GM12878 (cell line): Measurements from ENCODE around the gene APOM. TPM values are rescaled to one million over a fixed set of nuclear protein-coding genes. Genes with fewer than 3 reads are reported as not detected.

Experiments
- ATAC-seq: fragments of 200-7000 bp; cut with Tn5 transposase; 3 replicates; pipeline ENCODE4 v1.9.1; 2020; ENCODE audit warnings: mild to moderate bottlenecking, moderate library complexity
- BruUV-seq: library from RNA; stranded (reverse); fragments of 400-500 nt; replicated peaks from 2 replicates; lab custom pipeline; 2021; lab: Mats Ljungman, UMichigan
- CTCF ChIA-PET: fragments of 300-600 bp; sonication (Branson Sonifier 250); formaldehyde crosslinking; extraction: SDS; loops from one replicate; lab custom pipeline; 2021; ENCODE audit warnings: inconsistent platforms; lab: Yijun Ruan, JAX
- POLR2A ChIA-PET: fragments of 350-600 bp; formaldehyde crosslinking; extraction: SDS; loops from one replicate; lab custom pipeline; 2021; ENCODE audit warnings: inconsistent platforms; lab: Charles Lee
- RAD21 ChIA-PET: fragments of 300-600 bp; sonication (Branson Sonifier 250); formaldehyde crosslinking; loops from one replicate; lab custom pipeline; 2023; ENCODE audit warnings: antibody characterized with exemption; ENCODE audit not compliant: unreplicated experiment; lab: Charles Lee
- SMC1A ChIA-PET: fragments of 300-600 bp; sonication (Branson Sonifier 250); formaldehyde crosslinking; loops from one replicate; lab custom pipeline; 2023; ENCODE audit not compliant: unreplicated experiment, uncharacterized antibody; lab: Charles Lee
- DNase-seq: peaks from one replicate; pipeline ENCODE4 v3.0.0-alpha.2; 2011; ENCODE audit warnings: low read depth, low spot score
- FAIRE-seq: peaks from 3 replicates; lab custom pipeline; 2011; peaks lifted over from hg19 to GRCh38; lab: Jason Lieb, UNC
- H2AFZ ChIP-seq: 2 replicates; pipeline ENCODE4 v1.6.0; 2011; ENCODE audit warnings: low read depth, low read length, control low read depth; ENCODE audit not compliant: control insufficient read depth
- H3K27ac ChIP-seq: 2 replicates; pipeline ENCODE4 v1.5.1; 2011; ENCODE audit warnings: control low read depth; ENCODE audit not compliant: control insufficient read depth, insufficient read depth
- H3K27me3 ChIP-seq, 2 experiments: replicated peaks in 1 of 2; 2 replicates each; pipeline versions ENCODE4 v1.6.0 to v1.6.1; 2011; ENCODE audit warnings: low read length in 1 of 2; ENCODE audit not compliant: control insufficient read depth in 2 of 2, insufficient read depth in 2 of 2
- H3K36me3 ChIP-seq, 2 experiments: 2 replicates each; pipeline ENCODE4 v1.5.1; 2011; ENCODE audit warnings: low read length in 1 of 2; ENCODE audit not compliant: control insufficient read depth in 2 of 2, insufficient read depth in 2 of 2
- H3K4me1 ChIP-seq: 2 replicates; pipeline ENCODE4 v1.6.1; 2011; ENCODE audit warnings: mild to moderate bottlenecking, low read length, moderate library complexity, mixed read lengths; ENCODE audit not compliant: control insufficient read depth, insufficient read depth
- H3K4me2 ChIP-seq: 2 replicates; pipeline ENCODE4 v1.6.0; 2011; ENCODE audit warnings: control low read depth; ENCODE audit not compliant: control insufficient read depth, insufficient read depth
- H3K4me3 ChIP-seq: fragments of 200-600 bp; sonication (generic); 2 replicates; pipeline ENCODE4 v1.5.1; 2016
- H3K79me2 ChIP-seq: 2 replicates; pipeline ENCODE4 v1.6.0; 2011; ENCODE audit warnings: low read length; ENCODE audit not compliant: control insufficient read depth, insufficient read depth
- H3K9ac ChIP-seq: 2 replicates; pipeline ENCODE4 v1.8.0; 2011; ENCODE audit warnings: low read length, control low read depth, mixed read lengths; ENCODE audit not compliant: control insufficient read depth, insufficient read depth
- H3K9me3 ChIP-seq: replicated peaks from 3 replicates; pipeline ENCODE4 v1.5.1; 2011; ENCODE audit warnings: mild to moderate bottlenecking, low read length; ENCODE audit not compliant: control insufficient read depth, insufficient read depth
- H4K20me1 ChIP-seq: 2 replicates; pipeline ENCODE4 v1.6.0; 2011; ENCODE audit not compliant: control insufficient read depth, insufficient read depth
- GABPA ChIP-seq: IDR thresholded peaks from 2 replicates; pipeline ENCODE4 v1.6.1; 2014; ENCODE audit warnings: antibody characterized with exemption, low read depth, mild to moderate bottlenecking, inconsistent platforms
- GATAD2B ChIP-seq: fragments of 450-650 bp; conservative IDR thresholded peaks from 2 replicates; pipeline ENCODE4 v1.6.1; 2017; ENCODE audit warnings: low read depth, mild to moderate bottlenecking, moderate library complexity
- HDAC2 ChIP-seq: fragments of 200-600 bp; sonication (generic); IDR thresholded peaks from 2 replicates; pipeline ENCODE4 v1.6.1; 2017
- MYB ChIP-seq: fragments of 150-350 bp; IDR thresholded peaks from 2 replicates; pipeline ENCODE4 v1.6.1; 2014; ENCODE audit warnings: mild to moderate bottlenecking, low read depth, low read length, borderline replicate concordance
- NKRF ChIP-seq: fragments of 450-650 bp; conservative IDR thresholded peaks from 2 replicates; pipeline ENCODE4 v1.6.1; 2017; ENCODE audit warnings: mild to moderate bottlenecking, moderate library complexity
- PKNOX1 ChIP-seq: fragments of 450-650 bp; IDR thresholded peaks from 2 replicates; pipeline ENCODE4 v1.6.1; 2016; ENCODE audit warnings: mild to moderate bottlenecking
- POLR2AphosphoS2 ChIP-seq: IDR thresholded peaks from 2 replicates; pipeline ENCODE4 v1.6.1; 2011; ENCODE audit warnings: low read depth, mild to moderate bottlenecking, low read length, improper control_type of control experiment, moderate library complexity
- PRDM15 ChIP-seq: fragments of 450-650 bp; formaldehyde crosslinking; IDR thresholded peaks from 2 replicates; pipeline ENCODE4 v1.4.0; 2020; ENCODE audit warnings: mild to moderate bottlenecking, moderate library complexity
- TCF12 ChIP-seq: IDR thresholded peaks from 2 replicates; pipeline ENCODE4 v1.6.1; 2011; ENCODE audit warnings: low read depth, mild to moderate bottlenecking, low read length
- WGBS: methylation state at CpG from one replicate; pipeline ENCODE4 v1.1.6; 2016; ENCODE audit warnings: low lambda C conversion rate; ENCODE audit not compliant: insufficient replicate concordance, insufficient coverage; ENCODE audit errors: missing lambda C conversion rate; 5-methylcytosine and 5-hydroxymethylcytosine counted together
- in situ Hi-C: fragments of 300-500 bp; cut with MboI; formaldehyde crosslinking; loops from 9 replicates; pipeline ENCODE4 v1.14.3; 2018; ENCODE audit warnings: mixed read lengths
- intact Hi-C: fragments of 100-400 bp; cut with micrococcal nuclease; formaldehyde crosslinking; loops from one replicate; pipeline ENCODE4 v1.14.2; 2022; ENCODE audit not compliant: unreplicated experiment
- polyA plus RNA-seq, 11 experiments: library from polyadenylated mRNA; depleted of rRNA in 4 of 11; unstranded in 6 of 11; stranded (reverse) in 5 of 11; fragments of >200 nt; fragmentation: Nextera tagmentation in 4 of 11; fragmentation: Illumina TruSeq in 1 of 11; extraction: Ambion mirVana in 4 of 11; extraction: Trizol in 1 of 11; gene quantifications; 1 replicate in 1 of 11; 2 replicates in 10 of 11; pipeline versions ENCODE4 v1.2.1 to v1.2.3, GENCODE V29; 2011 to 2016; ENCODE audit warnings: inconsistent platforms in 2 of 11, missing spikeins in 2 of 11, low read depth in 1 of 11
- total RNA-seq, 4 experiments: library from RNA; depleted of rRNA in 3 of 4; stranded (reverse); fragments of >200 nt in 3 of 4; fragmentation: Illumina TruSeq in 1 of 4; extraction: Trizol in 1 of 4; gene quantifications; 2 replicates each; pipeline versions ENCODE4 v1.2.1 to v1.2.3, GENCODE V29; 2013 to 2021

Gene APOM
- total and polyA plus RNA-seq, 10 of the 15 experiments (the other 5 are each of a cell fraction or from before 2014, with no cell fraction given) = 4.0 to 14.1 (median 7.1) TPM

- peaks cover 17 to 40% of the 10 kb centered on the region in 2 experiments for H3K36me3 ChIP-seq
- FAIRE-seq (no peak), DNase-seq (no peak), ATAC-seq (no peak)
- RAD21 ChIA-PET = no interaction called here
- TF ChIP-seq MYB (no peak), HDAC2 (no peak)
- H3K4me3 ChIP-seq = no peak overlapping the region
- H3K9me3 ChIP-seq = no peaks in the 10 kb centered on the region
- no peaks in the 10 kb centered on the region for H3K4me1 ChIP-seq
- SMC1A ChIA-PET = no interaction called here
- no peak overlapping the region for H3K4me2 ChIP-seq
- intact Hi-C loops = no loop called here
- no peaks in the 10 kb centered on the region for H3K27me3 ChIP-seq
- no peaks in the 10 kb centered on the region for H4K20me1 ChIP-seq
- BruUV-seq = no TSS peak
- no peaks in the 10 kb centered on the region for H3K79me2 ChIP-seq
- no peak overlapping the region for H3K9ac ChIP-seq
- CTCF ChIA-PET = interaction anchor here (0.7 kb wide), 1 partner anchor 46 kb away, joined by 3 read pairs; no protein-coding TSS in a partner anchor
- no peak overlapping the region for H3K27ac ChIP-seq
- no peak overlapping the region for H2AFZ ChIP-seq
- 92% methylated on average over 4 of the region's 4 CpGs for WGBS
- POLR2A ChIA-PET = interaction anchor here (1.1 to 2.2 kb wide), 2 partner anchors 46 to 140 kb away, joined by 5 to 11 read pairs; no protein-coding TSS in a partner anchor
- in situ Hi-C loops = no loop called here
Measured at GRCh38 chr6:31692353-31692752, 36.7 kb downstream of the APOM start.

- Histone ChIP-seq H3K4me3 (no peak overlapping the region), H3K27me3 (no peaks in the 10 kb centered on the region), H3K4me1 (no peaks in the 10 kb centered on the region), H3K27ac (no peak overlapping the region), H4K20me1 (no peaks in the 10 kb centered on the region), H3K9ac (no peak overlapping the region), H2AFZ (no peak overlapping the region), H3K36me3 (peaks cover 17 to 35% of the 10 kb centered on the region in 2 experiments), H3K79me2 (no peaks in the 10 kb centered on the region), H3K9me3 (no peaks in the 10 kb centered on the region), H3K4me2 (no peak overlapping the region)
- CTCF ChIA-PET = interaction anchor here (0.7 kb wide), 1 partner anchor 46 kb away, joined by 3 read pairs; no protein-coding TSS in a partner anchor
- no peak for DNase-seq
- SMC1A ChIA-PET = no interaction called here
- RAD21 ChIA-PET = no interaction called here
- WGBS = 90% methylated on average over 9 of the region's 9 CpGs
- ATAC-seq = no peak
- in situ Hi-C loops (no loop called here), intact Hi-C loops (no loop called here)
- no peak for FAIRE-seq
- no TSS peak for BruUV-seq
- POLR2A ChIA-PET = interaction anchor here (1.1 to 2.2 kb wide), 2 partner anchors 45 to 140 kb away, joined by 5 to 11 read pairs; no protein-coding TSS in a partner anchor
- TF ChIP-seq PKNOX1 = no peak
- TF ChIP-seq GABPA = no peak
- TF ChIP-seq PRDM15 = no peak
- TF ChIP-seq TCF12 = no peak
- no peak for TF ChIP-seq POLR2AphosphoS2
- TF ChIP-seq GATAD2B = no peak
- TF ChIP-seq NKRF = no peak
Measured at GRCh38 chr6:31692886-31693285, 37.2 kb downstream of the APOM start.
